ENCODE data around the gene EFCAB14. TPM values are rescaled to one million over a fixed set of nuclear protein-coding genes. Genes with fewer than 3 reads are reported as not detected.
"Not testable (repeated sequence)": the region's sequence is repeated elsewhere in the genome, so short reads cannot be mapped to it uniquely, and the experiment has no call there.

Gene EFCAB14
- total RNA-seq, 4 donors from 2014 or later: 87.9 to 136 (median 121) TPM

- TF ChIP-seq POLR2AphosphoS5 (IDR thresholded peaks at IDR 0.05) (no peak), EP300 (IDR thresholded peaks at IDR 0.05) (no peak), POLR2A (IDR thresholded peaks at IDR 0.05) (no peak)
- TF ChIP-seq, protein P1, sequence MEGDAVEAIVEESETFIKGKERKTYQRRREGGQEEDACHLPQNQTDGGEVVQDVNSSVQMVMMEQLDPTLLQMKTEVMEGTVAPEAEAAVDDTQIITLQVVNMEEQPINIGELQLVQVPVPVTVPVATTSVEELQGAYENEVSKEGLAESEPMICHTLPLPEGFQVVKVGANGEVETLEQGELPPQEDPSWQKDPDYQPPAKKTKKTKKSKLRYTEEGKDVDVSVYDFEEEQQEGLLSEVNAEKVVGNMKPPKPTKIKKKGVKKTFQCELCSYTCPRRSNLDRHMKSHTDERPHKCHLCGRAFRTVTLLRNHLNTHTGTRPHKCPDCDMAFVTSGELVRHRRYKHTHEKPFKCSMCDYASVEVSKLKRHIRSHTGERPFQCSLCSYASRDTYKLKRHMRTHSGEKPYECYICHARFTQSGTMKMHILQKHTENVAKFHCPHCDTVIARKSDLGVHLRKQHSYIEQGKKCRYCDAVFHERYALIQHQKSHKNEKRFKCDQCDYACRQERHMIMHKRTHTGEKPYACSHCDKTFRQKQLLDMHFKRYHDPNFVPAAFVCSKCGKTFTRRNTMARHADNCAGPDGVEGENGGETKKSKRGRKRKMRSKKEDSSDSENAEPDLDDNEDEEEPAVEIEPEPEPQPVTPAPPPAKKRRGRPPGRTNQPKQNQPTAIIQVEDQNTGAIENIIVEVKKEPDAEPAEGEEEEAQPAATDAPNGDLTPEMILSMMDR (IDR thresholded peaks at IDR 0.05): no peak
- no peak overlapping the region for H3K4me3 ChIP-seq
- WGBS: 93% methylated on average over 2 of the region's 2 CpGs
- H3K9me3 ChIP-seq: no peaks in the 10 kb centered on the region
- no peaks in the 10 kb centered on the region for H3K27me3 ChIP-seq
- DNase-seq (ENCODE audit: low spot score in 2 of 2): no peak
- no peaks in the 10 kb centered on the region for H3K4me1 ChIP-seq
- H3K27ac ChIP-seq: no peak overlapping the region
- H3K36me3 ChIP-seq: peaks cover 44% of the 10 kb centered on the region
These were observed 21.9 kb downstream of the EFCAB14 start for GRCh38 chr1:46697053-46697452.

- H3K9me3 ChIP-seq; H3K27ac ChIP-seq; H3K4me1 ChIP-seq; DNase-seq (ENCODE audit: low spot score in 2 of 2); H3K27me3 ChIP-seq; H3K4me3 ChIP-seq: not testable (repeated sequence)
- peaks cover 55% of the 10 kb centered on the region for H3K36me3 ChIP-seq
- WGBS: 100% methylated on average over 4 of the region's 4 CpGs
These were observed 24.2 kb downstream of the EFCAB14 start for GRCh38 chr1:46694676-46695075.

- peaks cover 68% of the 10 kb centered on the region for H3K36me3 ChIP-seq
- WGBS: 22% methylated on average over 3 of the region's 3 CpGs
These were observed 25.8 kb downstream of the EFCAB14 start for GRCh38 chr1:46692811-46693770.

GRCh38 chr1:46691997-46692790, 26.7 kb downstream of the EFCAB14 start:
- peaks cover 66% of the 10 kb centered on the region for H3K36me3 ChIP-seq
- WGBS: 73% methylated on average over 6 of the region's 6 CpGs
- TF ChIP-seq, protein P1 (IDR thresholded peaks at IDR 0.05): no peak
- TF ChIP-seq POLR2AphosphoS5 (IDR thresholded peaks at IDR 0.05) (no peak), EP300 (IDR thresholded peaks at IDR 0.05) (no peak), POLR2A (IDR thresholded peaks at IDR 0.05) (no peak)

More at GRCh38 chr1:46692811-46693770, 25.8 kb downstream of the EFCAB14 start:
- no peak for DNase-seq (ENCODE audit: low spot score in 2 of 2)
- TF ChIP-seq POLR2AphosphoS5 (IDR thresholded peaks at IDR 0.05): no peak
- TF ChIP-seq EP300 (IDR thresholded peaks at IDR 0.05): no peak
- TF ChIP-seq, protein P1 (IDR thresholded peaks at IDR 0.05): no peak
- peaks cover 2% of the 10 kb centered on the region for H3K4me1 ChIP-seq
- H3K27ac ChIP-seq: no peak overlapping the region
- H3K4me3 ChIP-seq: no peak overlapping the region
- no peaks in the 10 kb centered on the region for H3K9me3 ChIP-seq
- H3K27me3 ChIP-seq: no peaks in the 10 kb centered on the region

GRCh38 chr1:46690931-46691421, 27.9 kb downstream of the EFCAB14 start:
- Histone ChIP-seq H3K9me3 (no peaks in the 10 kb centered on the region), H3K27me3 (no peaks in the 10 kb centered on the region), H3K36me3 (peaks cover 66% of the 10 kb centered on the region), H3K4me3 (no peak overlapping the region), H3K4me1 (peaks cover 16% of the 10 kb centered on the region), H3K27ac (no peak overlapping the region)
- WGBS: 94% methylated on average over 2 of the region's 2 CpGs
- DNase-seq (ENCODE audit: low spot score in 2 of 2): no peak
- TF ChIP-seq POLR2A (IDR thresholded peaks at IDR 0.05) (no peak), POLR2AphosphoS5 (IDR thresholded peaks at IDR 0.05) (no peak), EP300 (IDR thresholded peaks at IDR 0.05) (no peak)
- TF ChIP-seq, protein P1 (IDR thresholded peaks at IDR 0.05): no peak

More at GRCh38 chr1:46691997-46692790, 26.7 kb downstream of the EFCAB14 start:
- Histone ChIP-seq H3K9me3 (no peaks in the 10 kb centered on the region), H3K4me1 (peaks cover 10% of the 10 kb centered on the region), H3K27me3 (no peaks in the 10 kb centered on the region), H3K4me3 (no peak overlapping the region), H3K27ac (no peak overlapping the region)
- no peak for DNase-seq (ENCODE audit: low spot score in 2 of 2)
